T-helper 1 cell treated with Interleukin-12 subunit alpha and Interleukin-12 subunit beta and Interleukin-4 antibody, amounts not matched to agents 30 μg/mL and 1 μg/mL, for 36 hours (primary cell): ENCODE measurements around the gene TTC7B.
A peak's percentile ranks its signal among the peaks of the same experiment; 100 is the strongest.

Experiments
- H3K27ac Mint-ChIP-seq: one replicate; pipeline ENCODE4 v1.8.0; 2021; ENCODE audit warnings: mild to moderate bottlenecking, mixed read lengths
- H3K27me3 Mint-ChIP-seq: one replicate; pipeline ENCODE4 v1.8.0; 2021; ENCODE audit warnings: low read depth, mixed read lengths
- H3K36me3 Mint-ChIP-seq: one replicate; pipeline ENCODE4 v1.8.0; 2021; ENCODE audit warnings: low read depth, mixed read lengths
- H3K4me1 Mint-ChIP-seq: one replicate; pipeline ENCODE4 v1.8.0; 2021; ENCODE audit warnings: low read depth, mixed read lengths
- H3K4me3 Mint-ChIP-seq: one replicate; pipeline ENCODE4 v1.8.0; 2021; ENCODE audit warnings: mild to moderate bottlenecking, moderate library complexity, mixed read lengths
- H3K9me3 Mint-ChIP-seq: one replicate; pipeline ENCODE4 v1.8.0; 2021; ENCODE audit warnings: mixed read lengths

Gene TTC7B

GRCh38 chr14:90804292-90805083 is 11.7 kb downstream of the TTC7B start:
- no peaks in the 10 kb centered on the region for H3K36me3 Mint-ChIP-seq
- no peak overlapping the region for H3K4me3 Mint-ChIP-seq
- H3K4me1 Mint-ChIP-seq, result peaks cover 10% of the 10 kb centered on the region
- no peaks in the 10 kb centered on the region for H3K9me3 Mint-ChIP-seq
- no peaks in the 10 kb centered on the region for H3K27me3 Mint-ChIP-seq
- no peak overlapping the region for H3K27ac Mint-ChIP-seq

- Mint-ChIP-seq H3K4me1 (peaks cover 10% of the 10 kb centered on the region), H3K9me3 (no peaks in the 10 kb centered on the region), H3K27me3 (no peaks in the 10 kb centered on the region), H3K4me3 (no peak overlapping the region), H3K27ac (no peak overlapping the region), H3K36me3 (no peaks in the 10 kb centered on the region)
These were observed 13.0 kb downstream of the TTC7B start for GRCh38 chr14:90803249-90803648.

GRCh38 chr14:90799420-90799819 is 16.8 kb downstream of the TTC7B start:
- Mint-ChIP-seq H3K36me3 (no peaks in the 10 kb centered on the region), H3K27me3 (no peaks in the 10 kb centered on the region), H3K4me1 (peaks cover 10% of the 10 kb centered on the region), H3K27ac (no peak overlapping the region), H3K9me3 (no peaks in the 10 kb centered on the region), H3K4me3 (no peak overlapping the region)

- Mint-ChIP-seq H3K36me3 (no peaks in the 10 kb centered on the region), H3K4me3 (no peak overlapping the region), H3K27me3 (no peaks in the 10 kb centered on the region), H3K4me1 (peaks cover 5% of the 10 kb centered on the region), H3K9me3 (no peaks in the 10 kb centered on the region), H3K27ac (no peak overlapping the region)
These were observed 18.3 kb downstream of the TTC7B start for GRCh38 chr14:90797919-90798318.

GRCh38 chr14:90797451-90797850 is 18.8 kb downstream of the TTC7B start:
- H3K9me3 Mint-ChIP-seq, result no peaks in the 10 kb centered on the region
- H3K27ac Mint-ChIP-seq, result no peak overlapping the region
- H3K4me1 Mint-ChIP-seq, result peaks cover 5% of the 10 kb centered on the region
- H3K4me3 Mint-ChIP-seq, result no peak overlapping the region
- no peaks in the 10 kb centered on the region for H3K27me3 Mint-ChIP-seq
- H3K36me3 Mint-ChIP-seq, result no peaks in the 10 kb centered on the region

GRCh38 chr14:90796329-90796728 is 19.9 kb downstream of the TTC7B start:
- Mint-ChIP-seq H3K27me3 (no peaks in the 10 kb centered on the region), H3K4me1 (peaks cover 3% of the 10 kb centered on the region), H3K4me3 (no peak overlapping the region), H3K9me3 (no peaks in the 10 kb centered on the region), H3K27ac (no peak overlapping the region), H3K36me3 (no peaks in the 10 kb centered on the region)

GRCh38 chr14:90795744-90796143 is 20.5 kb downstream of the TTC7B start:
- Mint-ChIP-seq H3K27ac (no peak overlapping the region), H3K4me3 (no peak overlapping the region), H3K27me3 (no peaks in the 10 kb centered on the region), H3K36me3 (no peaks in the 10 kb centered on the region), H3K4me1 (no peaks in the 10 kb centered on the region), H3K9me3 (no peaks in the 10 kb centered on the region)

- H3K4me1 Mint-ChIP-seq, result no peaks in the 10 kb centered on the region
These were observed 24.7 kb downstream of the TTC7B start for GRCh38 chr14:90791486-90791885.

GRCh38 chr14:90788031-90788430 is 28.2 kb downstream of the TTC7B start:
- Mint-ChIP-seq H3K9me3 (no peaks in the 10 kb centered on the region), H3K4me1 (no peaks in the 10 kb centered on the region), H3K27me3 (no peaks in the 10 kb centered on the region), H3K27ac (no peak overlapping the region), H3K4me3 (no peak overlapping the region), H3K36me3 (no peaks in the 10 kb centered on the region)

More at GRCh38 chr14:90791486-90791885, 24.7 kb downstream of the TTC7B start:
- Mint-ChIP-seq H3K9me3 (no peaks in the 10 kb centered on the region), H3K27ac (no peak overlapping the region), H3K4me3 (no peak overlapping the region), H3K36me3 (no peaks in the 10 kb centered on the region), H3K27me3 (no peaks in the 10 kb centered on the region)

- Mint-ChIP-seq H3K4me3 (no peak overlapping the region), H3K9me3 (no peaks in the 10 kb centered on the region), H3K27ac (no peak overlapping the region), H3K36me3 (no peaks in the 10 kb centered on the region), H3K27me3 (no peaks in the 10 kb centered on the region), H3K4me1 (no peaks in the 10 kb centered on the region)
These were observed 30.3 kb downstream of the TTC7B start for GRCh38 chr14:90785876-90786450.

- no peak overlapping the region for H3K27ac Mint-ChIP-seq
- H3K36me3 Mint-ChIP-seq, result no peaks in the 10 kb centered on the region
- no peaks in the 10 kb centered on the region for H3K4me1 Mint-ChIP-seq
- H3K9me3 Mint-ChIP-seq, result no peaks in the 10 kb centered on the region
- no peaks in the 10 kb centered on the region for H3K27me3 Mint-ChIP-seq
- no peak overlapping the region for H3K4me3 Mint-ChIP-seq
These were observed 30.8 kb downstream of the TTC7B start for GRCh38 chr14:90785471-90785870.

- H3K27ac Mint-ChIP-seq, result no peak overlapping the region
- H3K4me1 Mint-ChIP-seq, result no peaks in the 10 kb centered on the region
- H3K27me3 Mint-ChIP-seq, result no peaks in the 10 kb centered on the region
- no peaks in the 10 kb centered on the region for H3K9me3 Mint-ChIP-seq
- H3K36me3 Mint-ChIP-seq, result no peaks in the 10 kb centered on the region
- H3K4me3 Mint-ChIP-seq, result no peak overlapping the region
These were observed 31.5 kb downstream of the TTC7B start for GRCh38 chr14:90784621-90785270.

GRCh38 chr14:90783344-90783743 is 32.9 kb downstream of the TTC7B start:
- Mint-ChIP-seq H3K27me3 (no peaks in the 10 kb centered on the region), H3K4me1 (no peaks in the 10 kb centered on the region), H3K9me3 (no peaks in the 10 kb centered on the region), H3K36me3 (no peaks in the 10 kb centered on the region), H3K27ac (no peak overlapping the region), H3K4me3 (no peak overlapping the region)

- Mint-ChIP-seq H3K27me3 (no peaks in the 10 kb centered on the region), H3K4me1 (no peaks in the 10 kb centered on the region), H3K27ac (peak overlapping the region; percentile 58), H3K9me3 (no peaks in the 10 kb centered on the region), H3K36me3 (no peaks in the 10 kb centered on the region), H3K4me3 (no peak overlapping the region)
These were observed 33.3 kb downstream of the TTC7B start for GRCh38 chr14:90782892-90783291.

GRCh38 chr14:90781876-90782275 is 34.4 kb downstream of the TTC7B start:
- Mint-ChIP-seq H3K36me3 (no peaks in the 10 kb centered on the region), H3K4me1 (no peaks in the 10 kb centered on the region), H3K27ac (no peak overlapping the region), H3K4me3 (no peak overlapping the region), H3K27me3 (no peaks in the 10 kb centered on the region), H3K9me3 (no peaks in the 10 kb centered on the region)
